NCI-H748 treated with DMSO at 0.1 percent for 48 hours (cell line): ENCODE results near the gene PON3.

Source experiments
- DNase-seq: peaks from one replicate; lab custom pipeline; 2025; lab: John Stamatoyannopoulos, UW

PON3 gene

DNA sequence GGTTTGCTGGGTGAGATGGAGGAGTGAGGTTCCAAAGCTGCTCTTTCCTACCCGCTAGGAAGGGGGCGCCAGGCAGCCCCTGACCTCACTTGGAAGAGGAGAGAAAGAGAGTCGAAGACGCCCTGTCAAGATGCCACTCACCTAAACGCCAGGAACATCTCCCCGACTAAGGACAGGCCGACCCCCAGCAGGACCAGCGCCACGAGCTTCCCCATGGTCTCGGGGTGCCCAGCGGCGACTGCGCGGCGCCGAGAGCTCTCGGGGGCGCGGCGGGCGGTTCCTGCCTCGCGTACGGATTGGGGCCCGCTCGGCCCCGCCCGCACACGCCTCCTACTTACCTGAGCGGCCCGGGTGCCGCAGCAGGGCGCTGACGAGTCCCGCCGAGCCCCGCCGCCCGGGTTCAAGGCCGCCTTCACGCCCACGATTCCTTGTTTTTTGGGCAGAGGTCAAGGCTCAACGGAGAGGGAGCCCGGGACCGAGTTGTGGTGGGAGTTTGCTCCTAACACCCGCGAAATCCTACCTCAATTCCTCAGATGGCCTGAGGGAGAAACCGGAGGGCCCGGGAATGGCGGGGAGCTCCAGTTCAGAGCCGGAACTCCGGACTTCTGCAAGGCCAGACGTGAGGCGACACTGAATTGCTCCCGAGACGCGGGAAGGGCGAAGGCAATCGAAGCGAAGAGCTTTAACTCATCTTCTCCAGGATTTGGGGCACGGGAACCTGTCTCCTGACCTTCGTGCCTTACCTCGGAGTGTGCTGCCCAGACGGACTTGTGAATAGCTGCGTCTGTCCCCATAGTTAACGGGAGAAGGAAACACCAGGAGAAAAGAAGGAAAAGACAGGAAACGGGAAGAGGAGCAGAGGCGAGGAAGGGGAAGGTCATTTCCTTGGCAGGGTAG is at the start of gene PON3:
PON3 (minus strand) TSS at position 240 of the 897 bp plus-strand sequence; CDS start at position 215, 25 bp downstream.
- DNase-seq: no peak

GRCh38 chr7:95444796-95445195 is 48.6 kb upstream of the PON3 start:
- DNase-seq: no peak

GRCh38 chr7:95441042-95441823 is 45.1 kb upstream of the PON3 start:
- no peak for DNase-seq

DNA sequence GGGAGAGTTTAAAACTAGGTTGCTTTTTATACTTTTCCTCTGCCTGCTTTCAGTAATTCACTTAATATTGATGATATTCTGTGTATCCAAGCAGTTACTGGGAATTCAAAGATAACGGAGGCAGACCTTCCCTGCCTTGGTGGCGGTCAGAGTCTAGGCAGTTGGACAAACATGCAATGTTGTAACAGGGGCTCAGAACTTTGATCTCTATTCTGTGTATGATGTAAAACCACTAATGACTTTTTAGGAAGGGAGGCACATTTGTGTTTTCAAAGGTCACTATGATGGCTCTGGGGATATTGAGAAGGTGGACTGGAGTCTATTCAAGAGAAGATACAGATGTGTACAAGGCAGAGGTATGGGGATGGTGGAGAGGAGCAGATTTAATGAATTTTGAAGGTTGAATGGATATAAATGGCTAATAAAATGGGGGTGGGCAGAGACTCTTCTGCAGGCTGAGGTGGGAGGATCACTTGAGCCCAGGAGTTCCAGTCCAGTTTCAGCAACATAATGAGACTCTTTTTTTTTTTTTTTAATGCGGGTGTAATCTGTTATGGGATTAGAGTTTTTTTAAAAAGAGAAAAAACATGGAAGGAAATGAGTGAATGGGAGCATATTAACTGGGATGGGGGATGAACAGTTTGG is 44.3 kb upstream of the PON3 start:
- no peak for DNase-seq

GRCh38 chr7:95436407-95436806 is 40.2 kb upstream of the PON3 start:
- DNase-seq: no peak

DNA sequence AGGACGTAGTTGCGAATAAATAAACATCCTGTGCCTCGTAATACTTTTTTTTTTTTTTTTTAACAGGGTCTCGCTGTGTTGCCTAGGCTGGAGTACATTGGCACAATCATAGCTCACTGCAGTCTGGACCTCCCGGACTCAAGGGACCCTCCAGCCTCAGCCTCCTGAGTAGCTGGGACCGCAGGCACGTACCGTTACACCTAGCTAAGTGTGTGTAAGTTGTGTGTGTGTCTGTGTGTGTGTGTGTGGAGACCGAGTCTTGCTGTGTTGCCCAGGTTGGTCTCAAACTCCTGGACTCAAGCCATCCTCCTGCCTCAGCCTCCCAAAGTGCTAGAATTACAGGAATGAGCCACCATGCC is 39.2 kb upstream of the PON3 start:
- no peak for DNase-seq

- peak; percentile 26 for DNase-seq
These were observed 38.6 kb upstream of the PON3 start, which contains the start of gene PON2 for GRCh38 chr7:95434557-95435421. TSS of gene PON2 (minus strand) at chr7:95435028. CDS start at chr7:95434951, 77 bp downstream.

DNA sequence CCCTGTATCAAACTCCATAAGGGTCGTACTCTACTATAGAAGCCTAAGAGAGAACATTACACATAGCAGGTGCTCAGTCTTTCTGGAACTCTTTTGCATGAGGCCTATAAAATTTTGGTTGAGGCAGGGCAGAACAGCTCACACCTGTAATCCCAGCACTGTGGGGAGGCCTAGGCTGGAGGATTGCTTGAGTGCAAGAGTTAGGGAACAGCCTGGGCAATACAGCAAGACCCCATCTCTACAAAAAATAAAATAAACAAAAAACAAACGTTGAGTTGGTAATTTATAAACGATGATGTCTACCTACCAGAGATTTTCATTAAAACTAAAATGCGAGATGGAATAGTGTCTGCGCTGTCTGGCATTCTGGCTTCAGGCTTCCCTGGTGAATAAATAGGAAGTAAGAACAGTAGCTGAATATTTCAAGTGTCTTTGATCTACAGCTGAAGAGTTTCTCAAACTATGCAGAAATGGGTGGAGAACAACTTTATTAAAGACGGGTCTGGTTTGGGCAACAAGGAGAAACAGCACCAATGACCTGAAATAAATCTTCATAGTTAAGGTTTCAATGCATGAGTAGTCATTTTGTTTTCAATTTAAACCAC is 37.9 kb upstream of the PON3 start:
- DNase-seq: no peak

DNA sequence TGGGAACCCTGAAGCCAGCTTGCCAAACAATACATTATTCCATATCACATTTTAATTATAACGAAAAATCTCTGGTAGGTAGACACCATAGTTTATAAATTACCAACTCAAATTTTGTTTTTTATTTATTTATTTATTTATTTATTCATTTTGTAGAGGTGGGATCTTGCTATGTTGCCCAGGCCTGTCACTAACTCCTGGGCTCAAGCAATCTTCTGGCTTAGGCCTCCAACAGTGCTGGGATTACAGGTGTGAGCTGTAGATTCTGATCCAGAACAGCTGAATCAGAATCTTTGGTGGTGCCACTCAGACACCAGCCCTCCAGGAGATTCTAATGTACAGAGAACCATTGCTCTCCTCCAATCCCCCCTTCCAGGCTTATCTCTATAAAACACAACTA is 37.0 kb upstream of the PON3 start:
- DNase-seq: no peak

GRCh38 chr7:95432606-95433005 is 36.4 kb upstream of the PON3 start:
- no peak for DNase-seq

DNA sequence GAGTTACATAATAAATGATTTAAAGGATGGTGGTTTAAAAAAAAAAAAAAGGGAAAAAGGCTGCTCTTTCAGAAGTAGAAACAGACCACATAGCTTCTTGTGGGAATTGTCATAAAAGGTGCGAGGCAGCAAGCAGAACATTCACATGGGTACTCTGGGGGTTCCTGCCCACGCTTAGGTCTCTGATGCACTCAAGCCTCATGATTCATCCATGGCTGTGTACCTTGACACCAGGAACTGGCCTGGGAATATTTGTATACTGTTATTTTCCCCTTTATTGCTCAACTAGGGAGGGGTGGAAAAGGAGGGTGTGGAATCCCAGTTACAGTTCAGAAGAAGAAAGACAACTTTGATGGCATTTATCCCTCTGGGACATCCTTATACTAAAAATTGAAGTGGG is 34.7 kb upstream of the PON3 start:
- DNase-seq: no peak

DNA sequence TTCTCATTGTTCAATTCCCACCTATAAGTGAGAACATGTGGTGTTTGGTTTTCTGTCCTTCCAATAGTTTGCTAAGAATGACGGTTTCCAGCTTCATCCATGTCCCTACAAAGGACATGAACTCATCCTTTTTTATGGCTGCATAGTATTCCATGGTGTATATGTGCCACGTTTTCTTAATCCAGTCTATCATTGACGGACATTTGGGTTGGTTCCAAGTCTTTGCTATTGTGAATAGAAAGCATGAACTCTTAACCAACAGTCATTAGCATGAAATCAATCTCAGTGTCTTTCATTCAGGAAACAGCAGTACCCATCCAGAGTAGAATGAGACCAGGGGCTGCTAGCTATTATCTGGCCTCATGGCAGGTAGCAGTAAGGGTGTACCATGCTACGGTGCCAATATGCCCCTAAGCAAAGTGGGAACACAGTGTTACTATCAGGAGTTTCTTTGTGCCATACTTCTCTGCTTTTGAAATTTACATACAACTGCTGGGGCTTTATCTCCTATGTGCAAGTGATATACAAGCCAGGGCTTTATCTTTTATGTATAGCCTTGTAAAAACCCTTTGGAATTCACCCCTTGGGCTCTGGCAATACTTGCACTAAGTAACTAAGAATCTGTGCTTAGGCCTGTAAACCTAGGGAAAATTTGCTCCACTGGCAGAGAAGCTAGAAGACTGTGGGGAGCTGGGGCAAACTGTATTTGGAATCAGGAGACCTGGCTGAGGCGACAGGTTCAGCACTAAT is 33.2 kb upstream of the PON3 start:
- no peak for DNase-seq

DNA sequence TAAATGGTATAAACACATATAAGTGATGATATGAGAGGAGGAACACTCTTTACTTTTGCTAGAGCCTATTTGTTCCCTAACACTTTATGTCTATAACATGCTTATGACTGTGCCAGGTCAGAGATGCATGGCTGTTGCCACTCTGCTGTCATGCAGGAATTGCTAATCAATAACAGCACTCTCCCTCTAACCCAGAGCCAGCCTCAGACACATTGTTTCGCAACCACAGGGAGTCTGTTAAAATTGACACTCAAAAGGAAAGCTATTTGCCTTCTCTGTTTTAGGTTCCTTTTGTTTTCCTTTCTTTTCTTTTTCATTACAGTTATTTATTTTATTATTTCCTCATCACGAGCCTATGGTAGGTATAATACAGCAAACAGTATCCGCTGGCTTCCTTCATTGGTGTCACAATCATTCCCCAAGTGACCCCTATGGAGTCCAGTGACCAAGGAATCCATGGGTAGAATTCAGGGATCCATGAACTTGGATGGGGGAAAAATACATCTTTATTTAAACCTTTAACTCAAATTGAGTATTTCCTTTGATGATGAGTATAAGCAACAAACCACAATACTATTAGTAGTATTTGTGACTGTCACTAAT is 31.8 kb upstream of the PON3 start:
- peak; percentile 68 for DNase-seq

- DNase-seq: peak; percentile 69
These were observed 31.0 kb upstream of the PON3 start for GRCh38 chr7:95427166-95427565.

GRCh38 chr7:95425694-95426093 is 29.5 kb upstream of the PON3 start:
- no peak for DNase-seq

DNA sequence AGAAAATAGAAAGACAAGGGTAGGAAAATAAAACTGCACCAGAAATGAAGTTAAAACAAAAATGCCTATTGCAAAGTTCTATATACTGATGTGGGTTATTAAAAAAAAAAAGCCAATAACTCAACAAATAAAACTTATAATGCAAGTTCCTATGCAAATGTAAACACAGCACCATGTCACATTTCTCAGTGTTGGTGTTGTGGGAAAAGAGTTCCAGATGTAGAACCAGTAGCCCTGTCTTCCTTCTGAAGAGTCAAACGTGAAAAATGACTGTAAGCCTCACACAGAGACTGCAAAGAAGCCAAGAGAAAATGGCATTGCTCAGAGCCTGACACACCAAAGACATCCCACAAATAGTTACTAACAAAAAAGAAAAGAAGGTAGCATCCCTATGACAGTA is 28.5 kb upstream of the PON3 start:
- DNase-seq: no peak

DNA sequence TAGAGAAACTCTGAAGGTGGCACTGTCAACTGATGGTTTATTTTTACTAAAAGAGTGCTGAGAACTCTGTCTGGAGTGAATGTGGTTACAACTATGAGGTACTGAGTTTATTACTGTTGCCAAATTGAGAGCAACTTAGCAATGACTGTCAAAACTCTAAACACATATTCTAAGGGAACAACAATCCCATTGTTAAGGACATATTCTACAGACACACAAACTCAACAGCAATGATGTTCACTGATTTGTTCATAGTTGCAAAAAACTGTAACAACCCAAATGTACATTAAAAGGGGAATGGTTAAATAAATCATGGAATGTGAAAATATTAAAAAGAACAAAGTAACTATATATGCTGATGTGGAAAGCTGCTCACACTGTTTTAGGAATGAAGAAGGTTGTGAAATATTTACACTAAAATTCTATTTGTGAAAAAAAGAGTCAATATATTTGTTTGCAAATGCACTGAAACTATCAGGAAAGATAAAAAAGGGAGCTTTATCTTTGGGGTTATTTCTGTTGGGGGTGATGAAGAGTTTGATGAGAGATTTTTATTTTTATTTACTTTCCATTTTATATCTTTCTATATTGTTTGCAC is 25.8 kb upstream of the PON3 start:
- no peak for DNase-seq

DNA sequence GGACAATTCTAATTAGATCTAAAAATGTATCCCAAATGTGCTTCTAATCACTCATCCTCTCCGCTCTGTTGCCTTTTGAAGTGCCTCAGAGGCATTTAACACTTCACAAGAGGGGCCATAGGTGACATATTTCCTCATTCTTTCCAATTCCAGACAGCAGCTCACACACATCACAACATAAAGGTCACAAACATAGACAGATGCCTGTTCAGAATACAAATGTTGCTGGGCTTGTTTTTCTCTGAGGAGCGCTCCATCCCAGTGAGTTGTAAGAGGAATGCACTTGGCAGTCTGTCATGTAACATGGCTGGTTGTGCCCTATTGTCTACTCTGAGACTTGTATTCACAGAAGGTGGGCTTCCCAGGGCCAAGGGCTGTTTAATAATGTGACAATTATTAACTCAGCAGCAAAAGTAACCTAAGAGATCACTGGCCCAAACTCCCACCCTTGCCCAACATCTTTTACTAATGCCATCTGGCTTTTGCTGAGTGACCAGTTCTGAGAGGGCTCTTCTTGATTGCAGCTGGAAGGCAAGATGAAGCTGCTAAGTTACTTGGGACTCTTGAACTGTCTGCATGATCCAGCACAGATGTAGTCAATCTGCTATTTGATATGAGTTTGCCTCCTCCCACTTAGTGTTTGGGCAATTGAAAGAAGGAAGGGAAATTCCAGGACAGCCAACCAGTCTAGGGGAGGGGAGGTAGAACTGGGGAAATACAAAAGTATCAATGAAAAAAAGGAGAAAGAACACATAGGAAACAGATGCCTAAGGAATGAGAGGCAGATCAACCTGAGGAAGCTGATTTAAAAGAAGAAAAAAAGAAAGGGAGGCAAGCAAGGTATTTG is 25.0 kb upstream of the PON3 start:
- DNase-seq: peak; percentile 8

DNA sequence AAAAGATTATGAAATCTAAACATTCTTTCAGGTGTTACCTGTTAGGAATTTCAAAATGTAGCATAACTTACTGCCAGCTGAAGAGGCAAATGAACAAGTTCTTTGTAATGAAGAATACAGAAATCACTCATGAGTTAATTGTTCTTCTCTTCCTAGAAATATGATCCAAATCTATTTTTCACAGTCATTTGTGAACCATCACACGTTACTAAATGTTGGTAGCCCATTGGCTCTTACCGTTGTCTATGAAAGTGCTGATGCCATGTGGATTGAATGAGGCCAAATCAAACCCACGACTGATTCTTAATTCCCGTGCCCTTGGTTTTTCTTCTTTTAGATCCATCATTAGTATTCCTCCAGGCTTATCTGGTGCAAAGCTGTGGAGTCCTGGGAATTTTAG is 15.9 kb upstream of the PON3 start:
- no peak for DNase-seq
